Thymus (tissue), 14 donors: ENCODE results near the gene ADAMTS6. TPM values are rescaled to one million over a fixed set of nuclear protein-coding genes. Genes with fewer than 3 reads are reported as not detected.
A peak's percentile ranks its signal among the peaks of the same experiment; 100 is the strongest.
"Not testable (repeated sequence)": the region's sequence is repeated elsewhere in the genome, so short reads cannot be mapped to it uniquely, and the experiment has no call there.

Experiments
- DNase-seq, 9 donors: peaks; one replicate each; pipeline ENCODE4 v3.0.0-alpha.2; 2013; ENCODE audit warnings: low spot score in 9 of 9, low read depth in 6 of 9, missing footprints in 1 of 9
- H3K27ac ChIP-seq, 2 donors: one replicate each; pipeline ENCODE4 v1.5.1; 2013; ENCODE audit warnings: control low read depth in 1 of 2, low read depth in 1 of 2, low read length in 1 of 2, mild to moderate bottlenecking in 1 of 2, moderate library complexity in 1 of 2
- H3K27me3 ChIP-seq, 2 donors: one replicate each; pipeline ENCODE4 v1.5.1; 2013; ENCODE audit warnings: low read length in 1 of 2; ENCODE audit not compliant: control insufficient read depth in 2 of 2, insufficient read depth in 1 of 2
- H3K36me3 ChIP-seq, 2 donors: one replicate each; pipeline ENCODE4 v1.5.1; 2013; ENCODE audit warnings: low read length in 1 of 2, mild to moderate bottlenecking in 1 of 2, moderate library complexity in 1 of 2; ENCODE audit not compliant: control insufficient read depth in 2 of 2, insufficient read depth in 2 of 2
- H3K4me1 ChIP-seq, 2 donors: one replicate each; pipeline ENCODE4 v1.5.1; 2013; ENCODE audit warnings: low read length in 2 of 2; ENCODE audit not compliant: control insufficient read depth in 2 of 2, insufficient read depth in 2 of 2
- H3K4me3 ChIP-seq, 2 donors: one replicate each; pipeline ENCODE4 v1.5.1; 2013; ENCODE audit warnings: low read length in 2 of 2, control low read depth in 1 of 2, mild to moderate bottlenecking in 1 of 2
- H3K9me3 ChIP-seq, 2 donors: one replicate each; pipeline ENCODE4 v1.5.1; 2013; ENCODE audit warnings: low read length in 1 of 2, mild to moderate bottlenecking in 1 of 2; ENCODE audit not compliant: control insufficient read depth in 2 of 2, insufficient read depth in 1 of 2
- WGBS: extraction: QIAGEN DNeasy Blood & Tissue Kit; methylation state at CpG from one replicate; pipeline ENCODE4 v1.1.7; 2013; 5-methylcytosine and 5-hydroxymethylcytosine counted together
- long read RNA-seq, 10 donors: transcript quantifications; one replicate each; lab custom pipeline, GENCODE V29; 2026
- polyA plus RNA-seq: library from polyadenylated mRNA; stranded (reverse); fragments of 200-250 nt; gene quantifications from one replicate; pipeline ENCODE4 v1.2.3, GENCODE V29; 2013
- total RNA-seq: library from RNA; stranded (reverse); fragments of 120-200 nt; gene quantifications from one replicate; pipeline ENCODE4 v1.2.4, GENCODE V29; 2013
- donor health status: healthy.

The ADAMTS6 gene
- 11.5 TPM for total RNA-seq
- 1.2 TPM for polyA plus RNA-seq
- long read RNA-seq, donor 1: 0 reads
- long read RNA-seq, donor 2: 0 reads
- long read RNA-seq, donor 3, partial matches to known transcripts: 0 of 1 reads
- long read RNA-seq, donor 3, other reads (novel, unspliced or antisense): 0 of 1 reads
- long read RNA-seq, donor 4: 0 reads
- long read RNA-seq, donor 5: 0 reads
- long read RNA-seq, donor 6: 0 reads
- long read RNA-seq, donor 7: 0 reads
- long read RNA-seq, donor 8: 0 reads
- long read RNA-seq, donor 9: 0 reads
- long read RNA-seq, donor 10: 0 reads

GRCh38 chr5:65481635-65482295, at the start of gene ADAMTS6:
Gene ADAMTS6, minus strand, starts transcription at chr5:65481920. Its CDS starts 8,247 bp downstream, at chr5:65473673.
- H3K9me3 ChIP-seq: no peaks in the 10 kb centered on the region
- WGBS: under 1% methylated on average over 12 of the region's 12 CpGs

DNA sequence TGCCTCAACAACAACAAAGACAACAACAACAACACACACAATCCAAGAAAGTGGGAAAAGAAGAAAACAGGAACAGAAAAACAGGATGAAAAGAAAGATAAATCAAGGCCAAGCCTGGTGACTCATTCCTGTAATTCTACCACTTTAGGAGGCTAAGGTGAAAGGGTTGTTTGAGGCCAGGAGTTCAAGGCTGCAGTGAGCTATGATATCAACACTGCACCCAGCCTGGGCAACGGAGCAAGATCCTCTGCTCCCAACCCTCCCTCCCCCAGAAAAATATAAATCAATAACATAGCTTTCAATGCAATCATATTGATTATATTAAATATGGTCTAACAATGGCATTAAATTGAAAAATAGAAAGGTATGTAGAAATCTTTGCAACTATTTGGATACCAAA, 49.2 kb upstream of the ADAMTS6 start:
- Histone ChIP-seq H3K36me3 (peaks cover 0 to 17% of the 10 kb centered on the region in 2 donors), H3K4me3 (no peak overlapping the region), H3K27ac (no peak overlapping the region), H3K4me1 (no peaks in the 10 kb centered on the region), H3K9me3 (no peaks in the 10 kb centered on the region), H3K27me3 (no peaks in the 10 kb centered on the region)
- DNase-seq: no peak
- 98% methylated on average over 1 of the region's 1 CpG for WGBS

More at GRCh38 chr5:65481635-65482295, at the start of gene ADAMTS6:
- H3K27ac ChIP-seq: peak within 1 kb of the TSS in 1 of 2 donors; percentile 93
- H3K27me3 ChIP-seq: no peaks in the 10 kb centered on the region
- peaks cover 3 to 10% of the 10 kb centered on the region in 2 donors for H3K4me1 ChIP-seq
- H3K36me3 ChIP-seq: no peaks in the 10 kb centered on the region
- peak within 1 kb of the TSS; percentile 64 to 83 for H3K4me3 ChIP-seq
- DNase-seq: peak; percentile 70 to 92 (median 85)

- Histone ChIP-seq H3K9me3 (no peaks in the 10 kb centered on the region), H3K4me1 (no peaks in the 10 kb centered on the region), H3K36me3 (peaks cover 0 to 18% of the 10 kb centered on the region in 2 donors), H3K27me3 (no peaks in the 10 kb centered on the region), H3K4me3 (no peak overlapping the region), H3K27ac (no peak overlapping the region)
- no peak for DNase-seq
- 98% methylated on average over 3 of the region's 3 CpGs for WGBS
These were observed 44.0 kb upstream of the ADAMTS6 start for GRCh38 chr5:65525726-65526125.

DNA sequence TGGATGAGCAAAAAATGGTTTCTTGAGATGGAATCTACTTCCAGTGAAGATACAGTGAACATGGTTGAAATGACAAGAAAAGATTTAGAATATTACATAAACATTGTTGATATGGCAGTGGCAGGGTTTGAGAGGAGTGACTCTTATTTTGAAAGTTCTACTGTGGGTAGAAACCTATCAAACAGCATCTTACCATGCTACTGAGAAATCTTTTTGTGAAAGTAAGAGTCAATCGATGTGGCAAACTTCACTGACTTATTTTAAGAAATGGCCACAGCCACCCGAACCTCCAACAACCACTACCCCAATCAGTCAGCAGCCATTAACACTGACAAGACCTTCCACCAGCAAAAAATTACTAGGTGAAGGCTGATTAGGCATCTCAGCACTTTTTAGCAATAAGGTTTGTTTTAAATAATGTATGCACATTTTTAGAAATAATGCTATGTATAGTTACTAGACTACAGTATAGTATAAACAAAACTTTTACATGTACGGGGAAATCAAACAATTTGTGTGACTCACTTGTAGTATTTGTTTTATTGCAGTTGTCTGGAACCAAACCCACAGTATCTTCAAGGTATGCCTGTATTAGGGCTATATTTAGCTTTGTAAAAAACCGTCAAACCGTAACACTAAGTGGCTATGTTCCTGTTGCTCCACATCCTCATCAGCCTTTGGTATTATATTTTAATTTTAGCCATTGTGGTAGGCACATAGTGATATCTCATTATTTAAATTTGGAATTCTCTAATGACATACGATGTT, 30.6 kb upstream of the ADAMTS6 start:
- H3K9me3 ChIP-seq: no peaks in the 10 kb centered on the region
- DNase-seq: no peak
- no peaks in the 10 kb centered on the region for H3K36me3 ChIP-seq
- no peak overlapping the region for H3K4me3 ChIP-seq
- no peak overlapping the region for H3K27ac ChIP-seq
- no peaks in the 10 kb centered on the region for H3K4me1 ChIP-seq
- H3K27me3 ChIP-seq: no peaks in the 10 kb centered on the region
- 93% methylated on average over 6 of the region's 6 CpGs for WGBS

GRCh38 chr5:65508978-65509377, 27.3 kb upstream of the ADAMTS6 start:
- H3K36me3 ChIP-seq: no peaks in the 10 kb centered on the region
- H3K27me3 ChIP-seq: no peaks in the 10 kb centered on the region
- no peak overlapping the region for H3K4me3 ChIP-seq
- no peaks in the 10 kb centered on the region for H3K4me1 ChIP-seq
- DNase-seq: no peak
- H3K9me3 ChIP-seq: no peaks in the 10 kb centered on the region
- 98% methylated on average over 2 of the region's 2 CpGs for WGBS
- no peak overlapping the region for H3K27ac ChIP-seq

DNA sequence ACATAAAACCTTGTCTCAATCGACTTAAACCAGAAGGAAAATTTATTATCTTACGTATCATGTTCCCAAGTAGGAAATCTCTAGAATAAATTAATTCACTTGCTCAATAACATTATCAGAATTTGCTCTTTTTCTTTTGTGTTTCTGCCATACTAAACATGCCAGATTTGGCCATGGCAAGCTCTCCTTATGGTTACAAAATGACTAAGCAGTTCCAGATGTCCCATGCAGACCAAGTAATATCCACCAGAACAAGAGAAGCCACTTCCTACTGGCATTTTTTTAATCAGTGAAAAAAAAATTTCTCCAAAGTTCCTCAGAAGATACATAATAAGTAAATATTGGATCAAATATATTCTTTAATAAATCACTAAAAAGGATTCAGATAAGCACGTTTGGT, 25.2 kb upstream of the ADAMTS6 start:
- DNase-seq: no peak
- H3K27me3 ChIP-seq: no peaks in the 10 kb centered on the region
- no peak overlapping the region for H3K4me3 ChIP-seq
- no peaks in the 10 kb centered on the region for H3K4me1 ChIP-seq
- peaks cover 0 to under 1% of the 10 kb centered on the region in 2 donors for H3K36me3 ChIP-seq
- H3K9me3 ChIP-seq: no peaks in the 10 kb centered on the region
- 88% methylated on average over 3 of the region's 3 CpGs for WGBS
- H3K27ac ChIP-seq: no peak overlapping the region

DNA sequence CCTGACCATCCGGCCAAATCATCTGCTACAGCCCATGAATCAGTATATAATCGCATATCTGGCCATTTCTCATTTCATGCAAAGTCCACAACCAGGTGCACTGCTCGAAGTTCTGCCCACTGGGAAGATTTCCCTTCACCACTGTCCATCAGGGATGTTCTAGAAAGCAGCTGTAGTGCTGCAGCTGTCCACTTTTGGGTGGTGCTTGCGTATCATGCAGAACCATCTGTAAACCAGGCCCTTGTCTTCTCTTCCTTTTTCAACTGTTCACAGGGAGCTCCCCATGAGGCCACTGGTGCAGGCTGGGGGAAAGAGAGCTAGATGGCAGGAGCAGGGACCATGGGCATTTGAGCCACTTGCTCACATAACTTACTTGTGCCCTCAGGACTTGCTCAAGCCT, 7.4 kb upstream of the ADAMTS6 start:
- Histone ChIP-seq H3K4me3 (no peak overlapping the region), H3K27me3 (no peaks in the 10 kb centered on the region), H3K27ac (no peak overlapping the region), H3K9me3 (no peaks in the 10 kb centered on the region), H3K36me3 (no peaks in the 10 kb centered on the region), H3K4me1 (no peaks in the 10 kb centered on the region)
- WGBS: 98% methylated on average over 4 of the region's 4 CpGs
- no peak for DNase-seq

- not testable (repeated sequence) for H3K9me3 ChIP-seq, H3K4me1 ChIP-seq, DNase-seq, H3K36me3 ChIP-seq, H3K4me3 ChIP-seq, H3K27me3 ChIP-seq, H3K27ac ChIP-seq
- 93% methylated on average over 7 of the region's 7 CpGs for WGBS
These were observed 6.4 kb upstream of the ADAMTS6 start for GRCh38 chr5:65488038-65488687.
